HFFc6 (cell line): ENCODE data around the gene ERH. TPM values are rescaled to one million over a fixed set of nuclear protein-coding genes. Genes with fewer than 3 reads are reported as not detected.

Experiments used
- DNase-seq: peaks from one replicate; pipeline ENCODE4 v3.0.0-alpha.2; 2018
- H3K27ac Mint-ChIP-seq: 2 replicates; pipeline ENCODE4 v1.8.0; 2020; ENCODE audit warnings: mild to moderate bottlenecking, mixed read lengths
- H3K27me3 Mint-ChIP-seq: 2 replicates; pipeline ENCODE4 v1.8.0; 2021; ENCODE audit warnings: mild to moderate bottlenecking, moderate library complexity, mixed read lengths; ENCODE audit not compliant: insufficient read depth
- H3K36me3 Mint-ChIP-seq: 2 replicates; pipeline ENCODE4 v1.8.0; 2021; ENCODE audit warnings: low read depth, mixed read lengths
- H3K4me1 Mint-ChIP-seq: 2 replicates; pipeline ENCODE4 v1.8.0; 2020; ENCODE audit warnings: low read depth, mixed read lengths
- H3K4me3 Mint-ChIP-seq: 2 replicates; pipeline ENCODE4 v1.8.0; 2020; ENCODE audit warnings: mild to moderate bottlenecking, moderate library complexity, mixed read lengths
- H3K9me3 Mint-ChIP-seq: 2 replicates; pipeline ENCODE4 v1.8.0; 2020; ENCODE audit warnings: mild to moderate bottlenecking, mixed read lengths
- total RNA-seq, 6 experiments: library from RNA; stranded (reverse); fragmentation: NEBNext Ultra II Directional; extraction: Animal tissue kit (Norgen Biotek cat#: 25700); gene quantifications; 2 replicates in 1 of 6; 3 replicates in 5 of 6; pipeline ENCODE4 v1.2.3, GENCODE V29; 2021
- TF ChIP-seq, protein P1 (sequence below): fragments of 200-600 bp; sonication (generic); IDR thresholded peaks from 2 replicates; pipeline ENCODE4 v1.5.0; 2021; ENCODE audit warnings: antibody characterized with exemption, mild to moderate bottlenecking

ERH gene
- total RNA-seq, 6 experiments from 2014 or later: 221 to 287 (median 268) TPM

DNA sequence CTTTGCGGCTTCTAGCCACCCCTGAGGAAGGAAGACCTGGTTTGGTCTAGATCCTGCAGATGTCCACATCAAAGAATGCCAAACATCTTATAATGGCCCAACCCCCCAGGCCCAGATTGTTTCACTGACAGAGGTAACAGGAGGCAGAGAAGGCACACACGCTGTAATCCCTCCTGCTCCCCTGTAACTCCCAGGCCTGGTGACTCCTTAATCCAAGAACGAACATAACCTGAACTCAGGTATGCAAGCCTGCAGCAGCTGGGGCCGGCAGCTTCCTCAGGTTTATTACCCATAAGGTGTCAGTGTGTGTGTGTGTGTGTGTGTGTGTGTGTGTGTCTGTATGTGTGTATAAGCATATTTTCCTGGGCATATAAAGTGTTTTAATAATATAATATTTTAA is 52.7 kb downstream of the ERH start:
- Mint-ChIP-seq H3K4me3 (no peak overlapping the region), H3K27ac (no peak overlapping the region), H3K36me3 (no peaks in the 10 kb centered on the region), H3K27me3 (peaks cover 28% of the 10 kb centered on the region), H3K9me3 (no peaks in the 10 kb centered on the region), H3K4me1 (no peaks in the 10 kb centered on the region)
- DNase-seq: no peak
- TF ChIP-seq, protein P1, sequence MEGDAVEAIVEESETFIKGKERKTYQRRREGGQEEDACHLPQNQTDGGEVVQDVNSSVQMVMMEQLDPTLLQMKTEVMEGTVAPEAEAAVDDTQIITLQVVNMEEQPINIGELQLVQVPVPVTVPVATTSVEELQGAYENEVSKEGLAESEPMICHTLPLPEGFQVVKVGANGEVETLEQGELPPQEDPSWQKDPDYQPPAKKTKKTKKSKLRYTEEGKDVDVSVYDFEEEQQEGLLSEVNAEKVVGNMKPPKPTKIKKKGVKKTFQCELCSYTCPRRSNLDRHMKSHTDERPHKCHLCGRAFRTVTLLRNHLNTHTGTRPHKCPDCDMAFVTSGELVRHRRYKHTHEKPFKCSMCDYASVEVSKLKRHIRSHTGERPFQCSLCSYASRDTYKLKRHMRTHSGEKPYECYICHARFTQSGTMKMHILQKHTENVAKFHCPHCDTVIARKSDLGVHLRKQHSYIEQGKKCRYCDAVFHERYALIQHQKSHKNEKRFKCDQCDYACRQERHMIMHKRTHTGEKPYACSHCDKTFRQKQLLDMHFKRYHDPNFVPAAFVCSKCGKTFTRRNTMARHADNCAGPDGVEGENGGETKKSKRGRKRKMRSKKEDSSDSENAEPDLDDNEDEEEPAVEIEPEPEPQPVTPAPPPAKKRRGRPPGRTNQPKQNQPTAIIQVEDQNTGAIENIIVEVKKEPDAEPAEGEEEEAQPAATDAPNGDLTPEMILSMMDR: no peak

DNA sequence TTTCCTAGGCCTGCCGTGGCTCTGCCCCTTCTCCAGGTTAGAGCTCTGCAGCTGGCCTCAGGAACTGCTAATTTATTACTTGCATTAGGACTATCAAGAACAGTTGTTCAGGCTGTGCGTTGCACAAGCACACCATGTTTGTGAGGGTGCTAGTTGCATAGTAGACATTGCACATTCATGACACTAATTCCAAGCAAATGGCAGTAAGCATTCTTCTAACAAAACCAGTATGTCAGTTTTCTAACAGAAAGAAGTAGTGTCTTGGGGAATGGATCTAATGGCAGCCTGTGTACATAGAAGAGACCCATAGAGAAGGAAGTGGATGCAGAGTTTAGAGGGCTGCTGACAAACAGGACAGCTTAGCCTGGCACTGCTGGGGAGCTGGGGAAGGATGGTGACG is 53.9 kb downstream of the ERH start:
- DNase-seq: no peak
- Mint-ChIP-seq H3K4me3 (no peak overlapping the region), H3K4me1 (no peaks in the 10 kb centered on the region), H3K36me3 (no peaks in the 10 kb centered on the region), H3K27me3 (peaks cover 22% of the 10 kb centered on the region), H3K9me3 (no peaks in the 10 kb centered on the region), H3K27ac (no peak overlapping the region)
- TF ChIP-seq, protein P1: no peak

- no peak for DNase-seq
- Mint-ChIP-seq H3K9me3 (no peaks in the 10 kb centered on the region), H3K27me3 (peaks cover 30% of the 10 kb centered on the region), H3K27ac (no peak overlapping the region), H3K4me3 (no peak overlapping the region), H3K4me1 (no peaks in the 10 kb centered on the region), H3K36me3 (no peaks in the 10 kb centered on the region)
- TF ChIP-seq, protein P1: no peak
Measured at GRCh38 chr14:69342928-69343525, 55.1 kb downstream of the ERH start.

DNA sequence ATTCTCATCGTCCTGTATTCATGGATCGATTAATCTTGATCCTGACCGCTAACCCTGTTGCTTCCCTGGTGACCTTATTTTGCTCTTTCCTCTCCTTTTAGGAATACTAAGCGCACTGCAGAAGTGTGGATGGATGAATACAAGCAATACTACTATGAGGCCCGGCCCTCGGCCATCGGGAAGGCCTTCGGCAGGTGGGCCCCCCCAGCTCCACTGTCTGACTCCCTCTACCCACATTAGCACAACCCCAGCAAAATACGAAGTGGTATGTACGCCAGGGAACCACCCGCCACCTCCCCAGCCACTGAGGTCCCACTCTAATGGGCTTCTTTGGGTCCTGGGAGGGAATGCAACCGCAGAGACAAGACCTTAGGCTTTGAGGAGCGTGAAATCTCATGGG is 58.7 kb downstream of the ERH start:
- Mint-ChIP-seq H3K4me1 (no peaks in the 10 kb centered on the region), H3K27me3 (peaks cover 50% of the 10 kb centered on the region), H3K27ac (no peak overlapping the region), H3K9me3 (no peaks in the 10 kb centered on the region), H3K36me3 (no peaks in the 10 kb centered on the region), H3K4me3 (no peak overlapping the region)
- TF ChIP-seq, protein P1: no peak
- DNase-seq: no peak

GRCh38 chr14:69337984-69338383 is 60.1 kb downstream of the ERH start:
- Mint-ChIP-seq H3K4me1 (no peaks in the 10 kb centered on the region), H3K27ac (no peak overlapping the region), H3K9me3 (no peaks in the 10 kb centered on the region), H3K4me3 (no peak overlapping the region), H3K27me3 (peaks cover 50% of the 10 kb centered on the region), H3K36me3 (no peaks in the 10 kb centered on the region)
- no peak for DNase-seq
- TF ChIP-seq, protein P1: no peak

- H3K4me3 Mint-ChIP-seq: no peak overlapping the region
- H3K9me3 Mint-ChIP-seq: no peaks in the 10 kb centered on the region
- H3K36me3 Mint-ChIP-seq: no peaks in the 10 kb centered on the region
- peaks cover 6% of the 10 kb centered on the region; the same call in 1 of the 2 replicates for H3K4me1 Mint-ChIP-seq
- TF ChIP-seq, protein P1: no peak
- no peak overlapping the region for H3K27ac Mint-ChIP-seq
- peaks cover 45% of the 10 kb centered on the region for H3K27me3 Mint-ChIP-seq
- no peak for DNase-seq
Measured at GRCh38 chr14:69335371-69335771, 62.7 kb downstream of the ERH start.
